Measurements from ENCODE around the gene PRND. TPM values are rescaled to one million over a fixed set of nuclear protein-coding genes. Genes with fewer than 3 reads are reported as not detected.

PRND gene
- total RNA-seq, 2 donors from 2014 or later: 0.24 to 0.88 TPM

GRCh38 chr20:4725263-4725550, 3.5 kb downstream of the PRND start:
- DNase-seq: no peak
- H3K27ac Mint-ChIP-seq: no peak overlapping the region
- H3K4me3 ChIP-seq (ENCODE audit: low read length): no peak overlapping the region
- no peaks in the 10 kb centered on the region for H3K9me3 ChIP-seq (ENCODE audit: control insufficient read depth, low read length)
- H3K27me3 Mint-ChIP-seq (ENCODE audit: insufficient read depth): no peaks in the 10 kb centered on the region
- peaks cover 21% of the 10 kb centered on the region for H3K4me1 Mint-ChIP-seq
- no peak overlapping the region for H3K4me3 Mint-ChIP-seq
- 87 to 90% methylated on average over 2 to 4 of the region's 4 CpGs for WGBS, 2 experiments (ENCODE audit: insufficient coverage in 1 of 2, insufficient read length in 1 of 2)
- no peak for TF ChIP-seq CTCF (conservative IDR thresholded peaks at IDR 0.05)
- H3K9ac ChIP-seq (ENCODE audit: extremely low read depth, low read length, poor library complexity, severe bottlenecking): no peak overlapping the region
- H3K4me1 ChIP-seq (ENCODE audit: control insufficient read depth, insufficient read depth, low read length): peaks cover 7% of the 10 kb centered on the region
- no peak overlapping the region for H3K27ac ChIP-seq (ENCODE audit: low read depth, low read length)
- no peaks in the 10 kb centered on the region for H3K36me3 Mint-ChIP-seq (ENCODE audit: low read depth)
- no peaks in the 10 kb centered on the region for H3K27me3 ChIP-seq (ENCODE audit: control insufficient read depth, insufficient read depth, low read length, poor library complexity, severe bottlenecking)
- no peaks in the 10 kb centered on the region for H3K9me3 Mint-ChIP-seq
- H3K36me3 ChIP-seq (ENCODE audit: control insufficient read depth, insufficient read depth, low read length): no peaks in the 10 kb centered on the region

GRCh38 chr20:4726710-4727397, 5.1 kb downstream of the PRND start:
- peaks cover 12% of the 10 kb centered on the region for H3K4me1 Mint-ChIP-seq
- no peaks in the 10 kb centered on the region for H3K36me3 ChIP-seq (ENCODE audit: control insufficient read depth, insufficient read depth, low read length)
- no peak for DNase-seq
- TF ChIP-seq CTCF (conservative IDR thresholded peaks at IDR 0.05): no peak
- no peak overlapping the region for H3K4me3 Mint-ChIP-seq
- peaks cover 5% of the 10 kb centered on the region for H3K4me1 ChIP-seq (ENCODE audit: control insufficient read depth, insufficient read depth, low read length)
- H3K27me3 Mint-ChIP-seq (ENCODE audit: insufficient read depth): no peaks in the 10 kb centered on the region
- no peaks in the 10 kb centered on the region for H3K36me3 Mint-ChIP-seq (ENCODE audit: low read depth)
- no peaks in the 10 kb centered on the region for H3K9me3 ChIP-seq (ENCODE audit: control insufficient read depth, low read length)
- H3K27ac ChIP-seq (ENCODE audit: low read depth, low read length): no peak overlapping the region
- no peak overlapping the region for H3K4me3 ChIP-seq (ENCODE audit: low read length)
- H3K27ac Mint-ChIP-seq: no peak overlapping the region
- no peaks in the 10 kb centered on the region for H3K9me3 Mint-ChIP-seq
- 88 to 90% methylated on average over 13 to 16 of the region's 16 CpGs for WGBS, 2 experiments (ENCODE audit: insufficient coverage in 1 of 2, insufficient read length in 1 of 2)
- no peaks in the 10 kb centered on the region for H3K27me3 ChIP-seq (ENCODE audit: control insufficient read depth, insufficient read depth, low read length, poor library complexity, severe bottlenecking)
- H3K9ac ChIP-seq (ENCODE audit: extremely low read depth, low read length, poor library complexity, severe bottlenecking): no peak overlapping the region

GRCh38 chr20:4728120-4728760, 6.5 kb downstream of the PRND start:
- peaks cover 3% of the 10 kb centered on the region for H3K27me3 Mint-ChIP-seq (ENCODE audit: insufficient read depth)
- WGBS, 2 experiments (ENCODE audit: insufficient coverage in 1 of 2, insufficient read length in 1 of 2): 93 to 95% methylated on average over 5 to 8 of the region's 8 CpGs
- no peak overlapping the region for H3K9ac ChIP-seq (ENCODE audit: extremely low read depth, low read length, poor library complexity, severe bottlenecking)
- no peak overlapping the region for H3K4me3 ChIP-seq (ENCODE audit: low read length)
- no peak overlapping the region for H3K4me3 Mint-ChIP-seq
- no peaks in the 10 kb centered on the region for H3K9me3 Mint-ChIP-seq
- H3K9me3 ChIP-seq (ENCODE audit: control insufficient read depth, low read length): no peaks in the 10 kb centered on the region
- H3K27ac ChIP-seq (ENCODE audit: low read depth, low read length): no peak overlapping the region
- peaks cover 7% of the 10 kb centered on the region for H3K4me1 Mint-ChIP-seq
- TF ChIP-seq CTCF (conservative IDR thresholded peaks at IDR 0.05): no peak
- H3K27ac Mint-ChIP-seq: no peak overlapping the region
- no peaks in the 10 kb centered on the region for H3K27me3 ChIP-seq (ENCODE audit: control insufficient read depth, insufficient read depth, low read length, poor library complexity, severe bottlenecking)
- no peak for DNase-seq
- no peaks in the 10 kb centered on the region for H3K4me1 ChIP-seq (ENCODE audit: control insufficient read depth, insufficient read depth, low read length)
- H3K36me3 ChIP-seq (ENCODE audit: control insufficient read depth, insufficient read depth, low read length): no peaks in the 10 kb centered on the region
- H3K36me3 Mint-ChIP-seq (ENCODE audit: low read depth): no peaks in the 10 kb centered on the region

Data from endodermal cell (in vitro differentiated cells).